PC-3 (cell line): ENCODE data around the gene ZDHHC24. TPM values are rescaled to one million over a fixed set of nuclear protein-coding genes. Genes with fewer than 3 reads are reported as not detected.

Experiments
- ATAC-seq: fragments of 200-7000 bp; cut with Tn5 transposase; 2 replicates; pipeline ENCODE4 v1.9.1; 2020; ENCODE audit warnings: mild to moderate bottlenecking, moderate library complexity
- BruUV-seq: library from RNA; stranded (reverse); fragments of 400-500 nt; replicated peaks from 2 replicates; lab custom pipeline; 2021; lab: Mats Ljungman, UMichigan
- CTCF ChIA-PET: fragments of 300-600 bp; sonication (Branson Sonifier 250); formaldehyde crosslinking; loops from one replicate; lab custom pipeline; 2022; ENCODE audit warnings: antibody characterized with exemption; lab: Charles Lee
- POLR2A ChIA-PET: fragments of 300-600 bp; sonication (Branson Sonifier 250); formaldehyde crosslinking; loops from one replicate; lab custom pipeline; 2022; ENCODE audit warnings: antibody characterized with exemption; ENCODE audit not compliant: unreplicated experiment; lab: Charles Lee
- DNase-seq: peaks from one replicate; pipeline ENCODE4 v3.0.0-alpha.2; 2015
- H2AFZ ChIP-seq: fragments of 300-600 bp; sonication (generic); 2 replicates; pipeline ENCODE4 v1.6.0; 2016; ENCODE audit warnings: antibody characterized with exemption, low read length
- H3F3A ChIP-seq: fragments of 300-600 bp; sonication (generic); one replicate; pipeline ENCODE4 v1.6.0; 2017; ENCODE audit warnings: antibody characterized with exemption, low read length, control low read depth, mild to moderate bottlenecking; ENCODE audit not compliant: unreplicated experiment
- H3K27ac ChIP-seq: fragments of 300-600 bp; sonication (generic); 2 replicates; pipeline ENCODE4 v1.5.1; 2016; ENCODE audit warnings: mild to moderate bottlenecking, low read length
- H3K27me3 ChIP-seq: fragments of 300-600 bp; sonication (generic); 2 replicates; pipeline ENCODE4 v1.6.1; 2016; ENCODE audit warnings: low read length, mixed read lengths
- H3K36me3 ChIP-seq: fragments of 300-600 bp; sonication (generic); 2 replicates; pipeline ENCODE4 v1.6.1; 2016; ENCODE audit warnings: low read depth, mixed run types, low read length, mixed read lengths
- H3K4me1 ChIP-seq: fragments of 300-600 bp; sonication (generic); 2 replicates; pipeline ENCODE4 v1.5.1; 2016; ENCODE audit warnings: low read length; ENCODE audit not compliant: insufficient read depth
- H3K4me2 ChIP-seq: fragments of 300-600 bp; sonication (generic); 2 replicates; pipeline ENCODE4 v1.6.0; 2016; ENCODE audit warnings: low read length
- H3K4me3 ChIP-seq: fragments of 300-600 bp; sonication (generic); 2 replicates; pipeline ENCODE4 v1.5.1; 2016; ENCODE audit warnings: mild to moderate bottlenecking, low read length, mixed read lengths
- H3K79me2 ChIP-seq: fragments of 300-600 bp; sonication (generic); 2 replicates; pipeline ENCODE4 v1.6.1; 2017; ENCODE audit warnings: low read length, mixed read lengths
- H3K9ac ChIP-seq: fragments of 300-600 bp; sonication (generic); 2 replicates; pipeline ENCODE4 v1.6.0; 2016; ENCODE audit warnings: mild to moderate bottlenecking, low read length
- H3K9me2 ChIP-seq: fragments of 300-600 bp; sonication (generic); replicated peaks from 2 replicates; pipeline ENCODE4 v1.6.1; 2016; ENCODE audit warnings: mixed run types, low read length, mixed read lengths
- H3K9me3 ChIP-seq: fragments of 300-600 bp; sonication (generic); 2 replicates; pipeline ENCODE4 v1.6.1; 2016; ENCODE audit warnings: low read length, mixed read lengths
- H4K20me1 ChIP-seq: fragments of 300-600 bp; sonication (generic); 2 replicates; pipeline ENCODE4 v1.6.1; 2016; ENCODE audit warnings: low read length, mixed read lengths
- CTCF ChIP-seq: fragments of 300-600 bp; sonication (generic); conservative IDR thresholded peaks from 2 replicates; pipeline ENCODE4 v1.5.1; 2017; ENCODE audit warnings: antibody characterized with exemption, low read depth, mild to moderate bottlenecking, low read length
- EZH2 ChIP-seq: fragments of 300-600 bp; sonication (generic); IDR thresholded peaks from one replicate; pipeline ENCODE4 v1.6.1; 2017; ENCODE audit warnings: antibody characterized with exemption, mild to moderate bottlenecking, low read length; ENCODE audit not compliant: unreplicated experiment
- EZH2phosphoT487 ChIP-seq: fragments of 300-600 bp; sonication (generic); IDR thresholded peaks from 2 replicates; pipeline ENCODE4 v1.6.1; 2018; ENCODE audit warnings: mild to moderate bottlenecking, antibody characterized with exemption, low read length, borderline replicate concordance
- intact Hi-C: fragments of 100-400 bp; cut with micrococcal nuclease; formaldehyde crosslinking; loops from 2 replicates; pipeline ENCODE4 v1.9.0; 2023
- total RNA-seq: library from RNA; depleted of rRNA; stranded (reverse); fragments of >200 nt; gene quantifications from 2 replicates; pipeline ENCODE4 v1.2.3, GENCODE V29; 2014

ZDHHC24 gene
- total RNA-seq, 1 experiment from 2014 or later: 15.1 TPM

GRCh38 chr11:66581261-66581660 lies 35.4 kb upstream of the ZDHHC24 start:
- no peaks in the 10 kb centered on the region for H3K79me2 ChIP-seq
- no peak overlapping the region for H2AFZ ChIP-seq
- ATAC-seq: no peak
- CTCF ChIA-PET: no interaction called here
- H3K9ac ChIP-seq: no peak overlapping the region
- no peaks in the 10 kb centered on the region for H3K27me3 ChIP-seq
- peaks cover 7% of the 10 kb centered on the region; the same call in 1 of the 2 replicates for H3K9me3 ChIP-seq
- no peaks in the 10 kb centered on the region for H3F3A ChIP-seq
- no peak overlapping the region for H3K27ac ChIP-seq
- no peak overlapping the region for H3K4me2 ChIP-seq
- no peaks in the 10 kb centered on the region for H3K9me2 ChIP-seq
- no peak overlapping the region for H3K4me3 ChIP-seq
- no TSS peak for BruUV-seq
- H4K20me1 ChIP-seq: no peaks in the 10 kb centered on the region
- POLR2A ChIA-PET: no interaction called here
- TF ChIP-seq EZH2: no peak
- TF ChIP-seq EZH2phosphoT487: no peak
- TF ChIP-seq CTCF: no peak
- H3K4me1 ChIP-seq: no peaks in the 10 kb centered on the region
- H3K36me3 ChIP-seq: no peaks in the 10 kb centered on the region
- intact Hi-C loops: no loop called here
- no peak for DNase-seq

GRCh38 chr11:66580803-66581202 lies 35.0 kb upstream of the ZDHHC24 start:
- TF ChIP-seq EZH2phosphoT487 (no peak), EZH2 (no peak), CTCF (no peak)
- POLR2A ChIA-PET: no interaction called here
- BruUV-seq: no TSS peak
- ATAC-seq: no peak
- DNase-seq: no peak
- Histone ChIP-seq H4K20me1 (no peaks in the 10 kb centered on the region), H3K27me3 (no peaks in the 10 kb centered on the region), H3K9ac (no peak overlapping the region), H3K9me2 (no peaks in the 10 kb centered on the region), H3F3A (no peaks in the 10 kb centered on the region), H3K79me2 (no peaks in the 10 kb centered on the region), H3K4me2 (no peak overlapping the region), H2AFZ (no peak overlapping the region), H3K27ac (no peak overlapping the region), H3K4me3 (no peak overlapping the region), H3K9me3 (peaks cover 7% of the 10 kb centered on the region; the same call in 1 of the 2 replicates), H3K4me1 (no peaks in the 10 kb centered on the region), H3K36me3 (no peaks in the 10 kb centered on the region)
- intact Hi-C loops: no loop called here
- CTCF ChIA-PET: interaction anchor here (0.5 kb wide), 1 partner anchor 148 kb away, joined by 11 read pairs; no protein-coding TSS in a partner anchor

GRCh38 chr11:66579017-66579606 lies 33.3 kb upstream of the ZDHHC24 start:
- Histone ChIP-seq H3K27ac (no peak overlapping the region), H3K9me2 (no peaks in the 10 kb centered on the region), H3K4me1 (no peaks in the 10 kb centered on the region), H3K9ac (no peak overlapping the region), H3K9me3 (peaks cover 7% of the 10 kb centered on the region; the same call in 1 of the 2 replicates), H4K20me1 (no peaks in the 10 kb centered on the region), H3F3A (no peaks in the 10 kb centered on the region), H3K79me2 (no peaks in the 10 kb centered on the region), H3K36me3 (no peaks in the 10 kb centered on the region), H3K27me3 (no peaks in the 10 kb centered on the region), H3K4me2 (peak overlapping the region; percentile 7; the same call in 1 of the 2 replicates), H2AFZ (peak overlapping the region; percentile 50; the same call in 1 of the 2 replicates), H3K4me3 (no peak overlapping the region)
- peak; percentile 82 for ATAC-seq
- intact Hi-C loops: loop anchor here (2.0 kb wide), 1 partner anchor 100 kb away; no protein-coding TSS in a partner anchor
- TF ChIP-seq EZH2 (no peak), EZH2phosphoT487 (no peak), CTCF (peak; percentile 90)
- DNase-seq: peak; percentile 74
- CTCF ChIA-PET: interaction anchor here (0.7 kb wide), 1 partner anchor 28 kb away, joined by 5 read pairs; no protein-coding TSS in a partner anchor
- POLR2A ChIA-PET: no interaction called here
- no TSS peak for BruUV-seq
